Natural killer cell (primary cell): ENCODE measurements around the gene TNFRSF12A. TPM values are rescaled to one million over a fixed set of nuclear protein-coding genes. Genes with fewer than 3 reads are reported as not detected.
"Not testable (repeated sequence)": the region's sequence is repeated elsewhere in the genome, so short reads cannot be mapped to it uniquely, and the experiment has no call there.

Source experiments
- ATAC-seq, 3 donors: fragments of 150-1000 bp in 2 of 3; fragments of 200-7000 bp in 1 of 3; cut with Tn5 transposase; 1 replicate in 1 of 3; 2 replicates in 2 of 3; pipeline ENCODE4 v1.10.0; 2021; ENCODE audit warnings: mild to moderate bottlenecking in 2 of 3, moderate library complexity in 2 of 3
- DNase-seq, 2 donors: peaks; one replicate each; pipeline versions ENCODE4 v3.0.0 to v3.0.0-alpha.2; 2013 to 2021; ENCODE audit warnings: mixed read lengths in 1 of 2
- H3K27ac ChIP-seq: one replicate; pipeline ENCODE4 v1.5.1; 2013; ENCODE audit warnings: mild to moderate bottlenecking, low read length
- H3K27me3 ChIP-seq: one replicate; pipeline ENCODE4 v1.6.1; 2013; ENCODE audit warnings: low read length; ENCODE audit not compliant: control insufficient read depth, insufficient read depth
- H3K36me3 ChIP-seq: one replicate; pipeline ENCODE4 v1.6.1; 2013; ENCODE audit warnings: low read length; ENCODE audit not compliant: control insufficient read depth, insufficient read depth
- H3K4me1 ChIP-seq: one replicate; pipeline ENCODE4 v1.6.1; 2013; ENCODE audit warnings: low read length; ENCODE audit not compliant: control insufficient read depth, insufficient read depth
- H3K4me3 ChIP-seq: one replicate; pipeline ENCODE4 v1.5.1; 2013; ENCODE audit warnings: low read length
- H3K9me3 ChIP-seq: one replicate; pipeline ENCODE4 v1.6.1; 2013; ENCODE audit warnings: low read length; ENCODE audit not compliant: control insufficient read depth, insufficient read depth
- H3K27ac Mint-ChIP-seq, 2 donors: one replicate each; pipeline ENCODE4 v1.8.0; 2022; ENCODE audit warnings: mild to moderate bottlenecking in 2 of 2, mixed read lengths in 2 of 2, moderate library complexity in 1 of 2
- H3K27me3 Mint-ChIP-seq, 2 donors: one replicate each; pipeline ENCODE4 v1.8.0; 2022; ENCODE audit warnings: low read depth in 2 of 2, mixed read lengths in 2 of 2
- H3K36me3 Mint-ChIP-seq: one replicate; pipeline ENCODE4 v1.8.0; 2022; ENCODE audit warnings: mixed read lengths
- H3K4me1 Mint-ChIP-seq, 2 donors: one replicate each; pipeline ENCODE4 v1.8.0; 2022; ENCODE audit warnings: mixed read lengths in 2 of 2
- H3K4me3 Mint-ChIP-seq: one replicate; pipeline ENCODE4 v1.8.0; 2022; ENCODE audit warnings: mild to moderate bottlenecking, moderate library complexity, mixed read lengths
- H3K9me3 Mint-ChIP-seq, 2 donors: one replicate each; pipeline ENCODE4 v1.8.0; 2022; ENCODE audit warnings: mixed read lengths in 2 of 2
- CTCF ChIP-seq: fragments of 200-600 bp; IDR thresholded peaks from one replicate; pipeline ENCODE4 v1.8.0; 2022; ENCODE audit warnings: antibody characterized with exemption
- WGBS: methylation state at CpG from one replicate; pipeline ENCODE4 v1.1.7; 2013; ENCODE audit warnings: missing lambda C conversion rate; ENCODE audit not compliant: insufficient coverage; 5-methylcytosine and 5-hydroxymethylcytosine counted together
- intact Hi-C: fragments of 100-400 bp; cut with micrococcal nuclease; formaldehyde crosslinking; loops from one replicate; pipeline ENCODE4 v1.14.2; 2022
- total RNA-seq, 4 donors: library from RNA; stranded (reverse); fragments of 120-200 nt in 1 of 4; gene quantifications; one replicate each; pipeline versions ENCODE4 v1.2.3 to v1.2.4, GENCODE V29; 2013 to 2022

TNFRSF12A gene
- total RNA-seq, 3 donors from 2014 or later (not counting 1 experiment from before 2014, with no cell fraction given), result 2.4 to 3.7 (median 3.1) TPM

- ATAC-seq (peak; percentile 6 to 67 (median 62)), DNase-seq (peak in 1 of 2 donors; percentile 43)
- H3K27ac Mint-ChIP-seq, intact Hi-C loops, H3K4me3 ChIP-seq, H3K4me3 Mint-ChIP-seq, H3K27ac ChIP-seq, H3K9me3 ChIP-seq, H3K36me3 Mint-ChIP-seq, H3K27me3 Mint-ChIP-seq, H3K9me3 Mint-ChIP-seq, H3K27me3 ChIP-seq: not testable (repeated sequence)
- H3K36me3 ChIP-seq, result peaks cover 15% of the 10 kb centered on the region
- peaks cover 35 to 60% of the 10 kb centered on the region in 2 donors for H3K4me1 Mint-ChIP-seq
- peaks cover 86% of the 10 kb centered on the region for H3K4me1 ChIP-seq
- WGBS, result 81% methylated on average over 7 of the region's 13 CpGs
Observed at GRCh38 chr16:3053330-3053710, 33.2 kb downstream of the TNFRSF12A start.

GRCh38 chr16:3054965-3055733 lies 35.0 kb downstream of the TNFRSF12A start:
- H3K4me1 ChIP-seq, result peaks cover 78% of the 10 kb centered on the region
- no peak overlapping the region for H3K4me3 ChIP-seq
- Mint-ChIP-seq H3K4me1 (peaks cover 39 to 64% of the 10 kb centered on the region in 2 donors), H3K9me3 (no peaks in the 10 kb centered on the region), H3K27me3 (no peaks in the 10 kb centered on the region), H3K36me3 (no peaks in the 10 kb centered on the region), H3K27ac (peak overlapping the region; percentile 84 to 89), H3K4me3 (peak overlapping the region; percentile 83)
- H3K27ac ChIP-seq, result peak overlapping the region; percentile 30
- WGBS, result 46% methylated on average over 16 of the region's 17 CpGs
- ATAC-seq (no peak), DNase-seq (peak in 1 of 2 donors; percentile 50)
- H3K36me3 ChIP-seq, result peaks cover 15% of the 10 kb centered on the region
- H3K9me3 ChIP-seq, result no peaks in the 10 kb centered on the region
- no peaks in the 10 kb centered on the region for H3K27me3 ChIP-seq
- no peak for TF ChIP-seq CTCF
- intact Hi-C loops, result loop anchor here (5.0 kb wide), 1 partner anchor 42 kb away; the partner anchor contains the start of gene ZSCAN10

- peaks cover 38 to 64% of the 10 kb centered on the region in 2 donors for H3K4me1 Mint-ChIP-seq
- peaks cover 77% of the 10 kb centered on the region for H3K4me1 ChIP-seq
- peak overlapping the region; percentile 83 for H3K4me3 Mint-ChIP-seq
Observed at GRCh38 chr16:3055734-3056115, 35.6 kb downstream of the TNFRSF12A start.

GRCh38 chr16:3056336-3057180 lies 36.4 kb downstream of the TNFRSF12A start:
- H3K9me3 Mint-ChIP-seq, result no peaks in the 10 kb centered on the region
- H3K36me3 Mint-ChIP-seq, result no peaks in the 10 kb centered on the region
- H3K4me3 Mint-ChIP-seq, result peak overlapping the region; percentile 93
- intact Hi-C loops, result loop anchor here (5.0 kb wide), 1 partner anchor 41 kb away; the partner anchor contains the start of gene ZSCAN10
- ATAC-seq, result no peak
- no peak for DNase-seq
- no peak for TF ChIP-seq CTCF
- H3K4me1 Mint-ChIP-seq, result peaks cover 30 to 64% of the 10 kb centered on the region in 2 donors
- Histone ChIP-seq H3K36me3 (peaks cover 15% of the 10 kb centered on the region), H3K9me3 (no peaks in the 10 kb centered on the region), H3K4me3 (no peak overlapping the region), H3K4me1 (peaks cover 71% of the 10 kb centered on the region), H3K27ac (no peak overlapping the region), H3K27me3 (no peaks in the 10 kb centered on the region)
- peak overlapping the region; percentile 34 to 77 for H3K27ac Mint-ChIP-seq
- WGBS, result 89% methylated on average over 19 of the region's 19 CpGs
- no peaks in the 10 kb centered on the region for H3K27me3 Mint-ChIP-seq

More at GRCh38 chr16:3055734-3056115, 35.6 kb downstream of the TNFRSF12A start:
- peaks cover 15% of the 10 kb centered on the region for H3K36me3 ChIP-seq
- not testable (repeated sequence) for ATAC-seq, H3K36me3 Mint-ChIP-seq, H3K4me3 ChIP-seq, H3K9me3 ChIP-seq, H3K27me3 Mint-ChIP-seq, H3K9me3 Mint-ChIP-seq, H3K27me3 ChIP-seq, DNase-seq
- H3K27ac Mint-ChIP-seq, result peak overlapping the region; percentile 84 to 89
- intact Hi-C loops, result loop anchor here (5.0 kb wide), 1 partner anchor 42 kb away; the partner anchor contains the start of gene ZSCAN10
- WGBS, result 89% methylated on average over 9 of the region's 9 CpGs
- H3K27ac ChIP-seq, result peak overlapping the region; percentile 30
